COLO668 (cell line): ENCODE results near the gene IKZF3.
"Not testable (repeated sequence)": the region's sequence is repeated elsewhere in the genome, so short reads cannot be mapped to it uniquely, and the experiment has no call there.

ENCODE experiments used
- DNase-seq: peaks from one replicate; lab custom pipeline; 2025; ENCODE audit not compliant: unreplicated experiment; lab: John Stamatoyannopoulos, UW

IKZF3 gene

GRCh38 chr17:39722104-39722503 lies 142.0 kb downstream of the IKZF3 start:
- DNase-seq = no peak

DNA sequence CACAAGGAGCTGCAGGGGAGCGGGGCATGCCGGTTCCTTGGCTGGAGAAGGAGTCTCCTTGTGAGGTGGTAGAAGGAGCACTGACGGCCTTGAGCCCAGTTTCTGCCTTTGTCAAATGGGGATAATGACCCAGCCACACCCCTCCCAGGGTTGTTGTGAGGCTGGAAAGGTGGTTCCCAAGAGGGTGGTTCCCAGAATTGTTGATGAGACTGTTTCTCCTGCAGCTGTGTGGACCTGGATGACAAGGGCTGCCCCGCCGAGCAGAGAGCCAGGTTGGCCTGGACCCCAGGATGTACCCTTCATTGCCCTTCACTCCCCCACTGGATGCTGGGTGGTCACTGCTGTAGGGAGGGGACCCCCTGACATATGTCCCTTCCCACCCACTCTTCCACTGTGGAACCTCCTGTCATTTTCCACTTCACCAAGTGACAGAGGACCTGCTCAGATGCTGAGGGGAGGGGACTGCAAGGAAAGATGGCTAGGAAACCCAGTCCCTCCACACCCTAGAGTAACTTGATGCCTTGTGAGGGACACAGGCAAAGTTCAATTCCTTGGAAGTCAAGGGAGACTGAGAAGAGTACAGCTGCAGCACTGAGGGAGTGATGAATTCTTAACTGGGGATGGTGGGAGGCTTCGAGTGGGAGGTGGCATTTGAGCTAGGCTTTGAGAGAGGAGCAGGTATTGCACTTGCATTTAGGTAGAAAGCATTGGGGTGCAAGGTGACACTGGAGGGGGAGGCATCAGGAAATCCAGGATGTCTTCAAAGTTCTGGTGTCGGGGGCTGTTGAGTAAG lies 144.4 kb downstream of the IKZF3 start:
- no peak for DNase-seq

GRCh38 chr17:39717660-39718059 lies 146.5 kb downstream of the IKZF3 start:
- DNase-seq = no peak

GRCh38 chr17:39716879-39717536 lies 147.1 kb downstream of the IKZF3 start:
- no peak for DNase-seq

- no peak for DNase-seq
These were observed 147.9 kb downstream of the IKZF3 start for GRCh38 chr17:39716073-39716818.

DNA sequence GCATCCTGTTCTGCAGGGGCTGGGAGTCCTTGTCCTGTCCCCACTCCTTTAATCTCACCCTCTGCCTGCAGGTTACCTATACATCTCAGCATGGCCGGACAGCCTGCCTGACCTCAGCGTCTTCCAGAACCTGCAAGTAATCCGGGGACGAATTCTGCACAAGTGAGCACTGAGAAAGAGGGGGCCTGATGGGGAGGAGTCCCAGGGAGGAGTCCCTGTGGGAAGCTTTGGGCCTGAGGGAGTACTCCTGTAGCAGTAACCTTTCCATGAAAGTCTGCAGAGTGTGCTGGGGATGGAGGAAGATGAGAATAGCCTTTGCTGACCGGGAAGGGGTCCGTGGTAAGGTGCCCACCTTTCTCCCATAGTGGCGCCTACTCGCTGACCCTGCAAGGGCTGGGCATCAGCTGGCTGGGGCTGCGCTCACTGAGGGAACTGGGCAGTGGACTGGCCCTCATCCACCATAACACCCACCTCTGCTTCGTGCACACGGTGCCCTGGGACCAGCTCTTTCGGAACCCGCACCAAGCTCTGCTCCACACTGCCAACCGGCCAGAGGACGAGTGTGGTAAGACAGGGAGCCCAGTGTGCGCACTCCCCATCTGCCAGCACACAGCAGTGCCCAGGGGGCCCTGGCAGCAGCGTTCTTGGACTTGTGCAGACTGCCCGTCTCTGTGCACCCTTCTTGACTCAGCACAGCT lies 148.6 kb downstream of the IKZF3 start:
- DNase-seq = no peak

- no peak for DNase-seq
These were observed 149.9 kb downstream of the IKZF3 start for GRCh38 chr17:39714234-39714633.

DNA sequence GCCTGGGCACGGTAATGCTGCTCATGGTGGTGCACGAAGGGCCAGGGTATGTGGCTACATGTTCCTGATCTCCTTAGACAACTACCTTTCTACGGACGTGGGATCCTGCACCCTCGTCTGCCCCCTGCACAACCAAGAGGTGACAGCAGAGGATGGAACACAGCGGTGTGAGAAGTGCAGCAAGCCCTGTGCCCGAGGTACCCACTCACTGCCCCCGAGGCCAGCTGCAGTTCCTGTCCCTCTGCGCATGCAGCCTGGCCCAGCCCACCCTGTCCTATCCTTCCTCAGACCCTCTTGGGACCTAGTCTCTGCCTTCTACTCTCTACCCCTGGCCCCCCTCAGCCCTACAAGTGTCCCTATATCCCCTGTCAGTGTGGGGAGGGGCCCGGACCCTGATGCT lies 152.3 kb downstream of the IKZF3 start:
- DNase-seq = no peak

- DNase-seq = not testable (repeated sequence)
These were observed 153.0 kb downstream of the IKZF3 start for GRCh38 chr17:39711071-39711470.

GRCh38 chr17:39709998-39710964 lies 153.8 kb downstream of the IKZF3 start:
- no peak for DNase-seq

DNA sequence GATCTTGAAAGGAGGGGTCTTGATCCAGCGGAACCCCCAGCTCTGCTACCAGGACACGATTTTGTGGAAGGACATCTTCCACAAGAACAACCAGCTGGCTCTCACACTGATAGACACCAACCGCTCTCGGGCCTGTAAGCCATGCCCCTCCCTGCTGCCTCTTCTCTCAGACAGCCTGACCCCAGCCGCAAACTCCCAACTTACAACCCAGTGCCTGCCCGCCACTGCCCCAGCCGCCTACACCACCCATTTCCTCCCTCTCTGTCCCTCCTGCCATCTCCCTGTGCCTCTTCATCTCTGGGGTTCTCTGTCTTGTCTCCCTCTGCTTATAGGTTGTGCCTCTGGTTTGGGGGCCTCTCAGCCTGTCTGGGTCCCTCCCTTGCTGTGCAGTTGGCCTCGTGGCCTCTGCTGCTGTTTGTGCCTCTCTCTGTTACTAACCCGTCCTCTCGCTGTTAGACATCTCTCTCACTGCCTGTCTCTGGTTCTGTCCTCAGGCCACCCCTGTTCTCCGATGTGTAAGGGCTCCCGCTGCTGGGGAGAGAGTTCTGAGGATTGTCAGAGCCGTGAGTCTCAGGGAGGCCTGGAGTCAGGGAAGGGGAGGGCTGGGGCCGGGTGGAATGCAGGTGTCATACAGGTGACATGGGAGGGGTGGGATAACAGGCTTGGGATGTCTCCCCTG lies 154.7 kb downstream of the IKZF3 start:
- DNase-seq = no peak
